Left ventricle myocardium superior (tissue), 1 donor: ENCODE results near the gene PTGIR. TPM values are rescaled to one million over a fixed set of nuclear protein-coding genes. Genes with fewer than 3 reads are reported as not detected.
A peak's percentile ranks its signal among the peaks of the same experiment; 100 is the strongest.

Experiments used
- ATAC-seq: fragments of 200-7000 bp; cut with Tn5 transposase; one replicate; pipeline ENCODE4 v1.9.1; 2020; ENCODE audit warnings: mild to moderate bottlenecking, moderate library complexity
- DNase-seq: peaks from one replicate; pipeline ENCODE4 v3.0.0-alpha.2; 2020
- intact Hi-C: fragments of 100-400 bp; cut with micrococcal nuclease; formaldehyde crosslinking; loops from one replicate; pipeline ENCODE4 v1.11.0; 2022
- total RNA-seq: library from RNA; stranded (reverse); fragmentation: NEBNext Ultra II Directional; extraction: Animal tissue kit (Norgen Biotek cat#: 25700); gene quantifications from one replicate; pipeline ENCODE4 v1.2.1, GENCODE V29; 2021
- donor health status: DM: no; HTN: yes; CAD: no; lungs with severe emphysema.

PTGIR gene
- total RNA-seq, 1 donor from 2014 or later = 3.0 TPM

- intact Hi-C loops = no loop called here
- ATAC-seq (no peak), DNase-seq (no peak)
These were observed 21.1 kb downstream of the PTGIR start for GRCh38 chr19:46603752-46604231.

DNA sequence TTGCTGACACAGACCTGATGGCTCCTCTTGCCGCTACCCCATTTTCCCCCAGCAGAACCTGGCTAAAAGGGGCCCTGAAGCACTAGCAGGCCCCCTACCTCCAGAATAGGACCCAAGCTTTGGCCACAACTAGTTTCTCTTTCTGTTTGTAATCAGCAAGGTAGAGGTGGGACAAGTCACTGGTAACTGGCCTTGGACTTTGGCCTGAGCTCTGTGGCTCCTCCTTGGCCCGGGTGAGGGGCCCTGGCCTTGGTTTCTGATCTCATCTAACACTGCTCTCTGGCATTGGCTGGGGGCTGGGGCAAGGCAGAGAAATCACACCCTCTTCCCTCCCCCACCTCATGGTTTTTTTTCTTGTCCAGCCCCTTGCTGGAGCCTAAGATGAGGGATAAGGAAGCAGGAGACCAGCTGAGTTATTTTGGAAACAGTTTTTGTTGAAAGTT is 21.7 kb downstream of the PTGIR start:
- ATAC-seq = no peak
- DNase-seq = no peak
- intact Hi-C loops = no loop called here

GRCh38 chr19:46602392-46603194 is 22.3 kb downstream of the PTGIR start:
- intact Hi-C loops = no loop called here
- DNase-seq (peak; percentile 38), ATAC-seq (no peak)

GRCh38 chr19:46601318-46602224 is 23.3 kb downstream of the PTGIR start, which contains the start of gene CALM3:
CALM3 (plus strand) TSS chr19:46601330; CDS start chr19:46601435, 105 bp downstream.
- peak; percentile 5 for ATAC-seq
- no peak for DNase-seq
- intact Hi-C loops = no loop called here

- DNase-seq = peak; percentile 99
- peak; percentile 89 for ATAC-seq
- intact Hi-C loops = no loop called here
These were observed 24.2 kb downstream of the PTGIR start for GRCh38 chr19:46600384-46601317.

GRCh38 chr19:46599716-46600373 is 25.0 kb downstream of the PTGIR start:
- intact Hi-C loops = no loop called here
- no peak for ATAC-seq
- no peak for DNase-seq

GRCh38 chr19:46598372-46598917 is 26.4 kb downstream of the PTGIR start:
- intact Hi-C loops = no loop called here
- ATAC-seq = no peak
- DNase-seq = no peak

- ATAC-seq (no peak), DNase-seq (no peak)
- intact Hi-C loops = no loop called here
These were observed 28.9 kb downstream of the PTGIR start for GRCh38 chr19:46596008-46596407.

DNA sequence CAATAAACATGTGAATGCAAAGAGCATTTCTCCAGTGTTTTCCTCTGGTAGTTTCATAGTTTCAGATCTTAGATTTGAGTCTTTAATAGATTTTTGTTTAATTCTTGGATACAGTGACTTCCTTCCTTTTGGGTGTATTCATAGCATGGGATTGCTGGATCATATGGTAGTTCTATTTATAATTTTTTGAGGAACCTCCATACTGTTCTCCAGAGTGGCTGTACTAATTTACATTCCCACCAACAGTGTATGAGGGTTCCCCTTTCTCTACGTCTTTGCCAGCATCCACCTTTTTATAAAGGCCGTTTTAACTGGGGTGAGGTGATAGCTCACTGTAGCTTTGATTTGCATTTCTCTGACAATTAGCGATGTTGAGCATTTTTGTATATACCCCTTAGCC is 33.0 kb downstream of the PTGIR start:
- ATAC-seq (no peak), DNase-seq (no peak)
- intact Hi-C loops = no loop called here

GRCh38 chr19:46591254-46591653 is 33.6 kb downstream of the PTGIR start:
- intact Hi-C loops = no loop called here
- ATAC-seq (no peak), DNase-seq (no peak)

- ATAC-seq (no peak), DNase-seq (no peak)
- intact Hi-C loops = no loop called here
These were observed 37.0 kb downstream of the PTGIR start for GRCh38 chr19:46587861-46588260.

- ATAC-seq (no peak), DNase-seq (no peak)
- intact Hi-C loops = no loop called here
These were observed 38.6 kb downstream of the PTGIR start for GRCh38 chr19:46586294-46586693.

DNA sequence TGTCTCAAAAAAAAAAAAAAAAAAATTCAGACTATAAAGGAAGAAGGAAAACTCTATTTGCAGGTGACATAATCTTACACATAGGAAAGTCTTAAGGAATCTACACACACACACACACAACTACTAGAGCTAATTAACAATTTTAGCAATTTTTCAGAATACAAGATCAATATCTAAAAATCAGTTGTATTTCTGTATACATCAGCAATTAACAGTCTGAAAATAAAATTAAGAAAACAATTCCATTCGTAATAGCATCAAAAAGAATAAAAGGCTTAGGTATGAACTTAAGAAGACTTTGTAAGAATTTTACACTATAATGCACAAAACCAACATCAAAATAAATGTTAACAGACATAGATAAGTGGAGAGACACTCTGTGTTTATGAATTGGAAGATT is 39.4 kb downstream of the PTGIR start:
- ATAC-seq (no peak), DNase-seq (no peak)
- intact Hi-C loops = no loop called here

DNA sequence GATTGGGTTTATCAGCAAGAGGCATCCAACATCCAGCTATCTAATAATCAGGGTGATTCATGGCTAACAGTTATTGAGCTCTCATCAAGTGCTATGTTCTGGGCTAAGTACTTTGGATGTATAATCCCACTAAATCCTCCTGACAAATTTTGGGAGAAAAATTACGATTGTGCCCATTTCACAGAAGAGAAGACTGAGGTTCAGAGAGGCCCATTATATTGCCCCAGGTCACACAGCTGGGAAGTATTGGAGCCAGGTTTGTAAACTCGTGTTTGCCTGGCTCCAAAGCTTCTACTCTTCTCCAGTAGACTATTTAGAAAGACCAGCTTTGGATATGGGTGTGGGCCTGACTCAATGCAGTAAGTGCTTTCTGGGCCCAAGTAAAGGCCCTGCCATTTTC is 44.6 kb downstream of the PTGIR start:
- no peak for ATAC-seq
- intact Hi-C loops = no loop called here
- no peak for DNase-seq

DNA sequence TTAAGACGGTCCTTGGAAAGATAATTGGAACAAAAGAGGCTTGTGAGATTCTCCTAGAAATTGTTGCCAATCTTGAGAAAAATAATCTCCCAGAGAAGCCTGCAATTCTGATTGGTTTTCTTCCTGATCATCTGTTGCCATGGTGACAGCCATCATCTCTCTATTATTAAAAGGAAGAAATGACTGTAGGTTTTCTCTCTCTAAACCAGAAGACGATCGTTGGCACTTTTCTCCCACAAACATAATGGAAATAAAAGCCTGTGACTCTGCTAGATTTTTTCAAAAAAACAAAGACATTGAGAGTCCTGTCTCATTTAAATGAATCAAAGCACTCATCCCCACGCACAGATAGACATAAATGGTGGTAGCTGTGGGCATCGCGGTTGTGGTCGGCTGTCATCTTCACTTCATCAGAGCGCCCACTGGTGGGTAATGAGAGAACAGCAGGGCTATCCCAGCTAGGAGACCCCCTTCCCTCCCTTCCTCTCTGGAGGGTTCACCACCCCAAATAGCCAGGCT is 45.5 kb downstream of the PTGIR start:
- DNase-seq = no peak
- no peak for ATAC-seq
- intact Hi-C loops = no loop called here

DNA sequence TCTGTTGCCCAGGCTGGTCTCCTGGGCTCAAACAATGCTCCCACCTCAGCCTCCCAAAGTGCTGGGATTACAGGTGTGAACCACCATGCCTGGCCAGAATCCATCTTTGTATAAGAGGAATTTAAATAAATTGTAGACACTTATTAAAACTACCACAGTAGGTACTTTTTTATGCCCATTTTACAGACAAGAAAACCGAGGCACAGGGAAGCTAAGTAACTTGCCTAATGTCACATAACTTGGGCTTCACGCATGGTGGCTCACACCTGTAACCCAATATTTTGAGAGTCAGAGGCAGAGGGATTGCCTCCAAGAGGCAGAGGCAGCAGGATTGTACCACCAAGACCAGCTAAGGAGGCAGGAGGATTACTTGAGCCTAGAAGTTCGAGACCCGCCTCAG is 46.4 kb downstream of the PTGIR start:
- ATAC-seq (no peak), DNase-seq (no peak)
- intact Hi-C loops = no loop called here

DNA sequence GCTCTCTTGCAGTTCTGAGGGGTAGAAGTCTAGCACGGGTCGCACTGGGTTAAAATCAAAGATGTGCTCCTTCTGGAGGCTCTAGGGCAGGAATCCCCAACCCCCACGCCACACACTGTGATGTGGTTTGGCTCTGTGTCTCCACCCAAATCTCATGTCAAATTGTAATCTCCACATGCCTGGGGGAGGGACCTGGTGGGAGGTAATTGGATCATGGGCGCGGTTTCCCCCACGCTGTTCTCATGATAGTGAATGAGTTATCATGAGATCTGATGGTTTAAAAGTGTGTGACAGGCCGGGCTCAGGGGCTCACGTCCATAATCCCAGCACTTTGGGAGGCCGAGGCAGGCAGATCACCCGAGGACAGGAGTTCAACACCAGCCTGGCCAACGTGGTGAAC is 50.4 kb downstream of the PTGIR start:
- no peak for DNase-seq
- ATAC-seq = no peak
- intact Hi-C loops = no loop called here
